Activated naive CD4-positive, alpha-beta T cell treated with anti-CD3 and anti-CD28 coated beads, Interleukin-2, amount 50 U/mL, for 72 hours (primary cell): ENCODE measurements around the gene CCNB1. TPM values are rescaled to one million over a fixed set of nuclear protein-coding genes. Genes with fewer than 3 reads are reported as not detected.
"Not testable (repeated sequence)": the region's sequence is repeated elsewhere in the genome, so short reads cannot be mapped to it uniquely, and the experiment has no call there.

Experiments used
- ATAC-seq, 2 donors: fragments of 150-1000 bp; cut with Tn5 transposase; 2 replicates each; pipeline ENCODE4 v1.10.0; 2021; ENCODE audit warnings: mild to moderate bottlenecking in 2 of 2, moderate library complexity in 2 of 2
- DNase-seq, 2 donors: peaks; one replicate each; pipeline ENCODE4 v3.0.0; 2021 to 2022; ENCODE audit warnings: low spot score in 2 of 2
- H3K27ac Mint-ChIP-seq, 2 donors: one replicate each; pipeline ENCODE4 v1.8.0; 2022; ENCODE audit warnings: mild to moderate bottlenecking in 2 of 2, mixed read lengths in 2 of 2
- H3K36me3 Mint-ChIP-seq, 2 donors: one replicate each; pipeline ENCODE4 v1.8.0; 2022; ENCODE audit warnings: mixed read lengths in 2 of 2
- H3K9me3 Mint-ChIP-seq, 2 donors: one replicate each; pipeline ENCODE4 v1.8.0; 2022; ENCODE audit warnings: mixed read lengths in 2 of 2
- total RNA-seq, 2 donors: library from RNA; stranded (reverse); gene quantifications; one replicate each; pipeline ENCODE4 v1.2.3, GENCODE V29; 2022

The CCNB1 gene
- total RNA-seq, 2 donors from 2014 or later, result 220 to 262 TPM

DNA sequence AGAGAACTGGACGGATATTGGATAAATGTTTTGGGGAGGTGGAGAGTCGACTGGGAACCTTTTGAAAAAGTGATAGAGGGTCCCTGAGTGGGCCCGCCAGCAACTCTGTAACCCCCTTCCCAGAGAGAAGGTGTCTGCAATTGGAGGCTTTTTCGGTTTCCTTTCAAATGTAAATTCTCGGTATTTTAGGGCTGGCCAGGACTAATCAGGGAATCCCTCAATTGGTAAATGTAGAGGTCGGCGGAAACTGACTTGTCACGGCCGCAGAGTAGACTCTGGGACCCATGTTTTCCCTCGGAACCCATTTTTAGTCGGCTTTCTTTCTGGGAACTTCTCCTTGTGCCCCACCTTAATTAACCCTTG is 524 bp downstream of the CCNB1 start:
- Mint-ChIP-seq H3K9me3 (peaks cover 0 to 5% of the 10 kb centered on the region in 2 donors), H3K27ac (peak overlapping the region; percentile 98 to 99), H3K36me3 (peaks cover 24 to 57% of the 10 kb centered on the region in 2 donors)
- ATAC-seq (no peak), DNase-seq (no peak)

DNA sequence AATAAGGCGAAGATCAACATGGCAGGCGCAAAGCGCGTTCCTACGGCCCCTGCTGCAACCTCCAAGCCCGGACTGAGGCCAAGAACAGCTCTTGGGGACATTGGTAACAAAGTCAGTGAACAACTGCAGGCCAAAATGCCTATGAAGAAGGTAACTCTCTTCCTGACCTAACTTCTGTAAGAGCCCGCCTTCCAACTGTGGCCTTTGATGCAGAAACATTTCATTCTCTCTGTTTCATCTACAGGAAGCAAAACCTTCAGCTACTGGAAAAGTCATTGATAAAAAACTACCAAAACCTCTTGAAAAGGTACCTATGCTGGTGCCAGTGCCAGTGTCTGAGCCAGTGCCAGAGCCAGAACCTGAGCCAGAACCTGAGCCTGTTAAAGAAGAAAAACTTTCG is 979 bp downstream of the CCNB1 start:
- peaks cover 0 to 5% of the 10 kb centered on the region in 2 donors for H3K9me3 Mint-ChIP-seq
- peak overlapping the region; percentile 98 to 99 for H3K27ac Mint-ChIP-seq
- H3K36me3 Mint-ChIP-seq, result peaks cover 26 to 59% of the 10 kb centered on the region in 2 donors
- ATAC-seq (no peak), DNase-seq (no peak)

DNA sequence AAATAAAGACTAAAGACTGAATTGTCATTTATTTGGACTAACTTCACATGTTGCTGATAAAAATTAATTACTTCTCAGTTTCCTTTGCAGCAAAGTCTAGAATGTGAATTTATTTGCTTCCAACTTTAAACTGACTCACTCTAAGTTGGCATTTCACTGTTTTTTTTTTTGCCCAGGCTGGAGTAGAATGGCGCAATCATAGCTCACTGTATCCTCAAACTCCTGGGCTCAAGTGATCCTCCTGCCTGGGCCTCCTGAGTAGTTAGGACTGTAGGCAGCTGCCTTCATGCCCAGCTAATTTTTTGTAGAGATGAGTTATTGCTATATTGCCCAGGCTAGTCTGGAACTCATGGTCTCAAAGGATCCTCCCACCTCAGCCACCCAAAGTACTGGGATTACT is 3.5 kb downstream of the CCNB1 start:
- no peak for ATAC-seq
- Mint-ChIP-seq H3K9me3 (peaks cover 0 to 5% of the 10 kb centered on the region in 2 donors), H3K27ac (peak overlapping the region in 1 of 2 donors; percentile 9), H3K36me3 (peaks cover 37 to 80% of the 10 kb centered on the region in 2 donors)
- DNase-seq, result no peak

DNA sequence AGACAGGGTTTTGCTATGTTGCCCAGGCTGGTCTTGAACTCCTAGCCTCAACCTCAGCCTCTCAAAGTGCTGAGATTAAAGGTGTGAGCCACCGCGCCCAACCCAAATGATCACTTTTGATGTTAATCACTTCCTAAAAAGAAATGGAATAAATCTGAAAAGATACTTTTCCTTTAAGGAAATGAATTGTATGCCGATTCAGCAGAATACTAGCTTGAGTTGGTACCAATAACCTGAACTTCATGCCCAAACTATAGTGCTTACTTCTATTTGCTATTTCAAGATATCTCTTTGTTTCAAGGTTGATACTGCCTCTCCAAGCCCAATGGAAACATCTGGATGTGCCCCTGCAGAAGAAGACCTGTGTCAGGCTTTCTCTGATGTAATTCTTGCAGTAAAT is 4.0 kb downstream of the CCNB1 start:
- H3K9me3 Mint-ChIP-seq, result peaks cover 0 to 5% of the 10 kb centered on the region in 2 donors
- ATAC-seq (no peak), DNase-seq (no peak)
- peaks cover 37 to 79% of the 10 kb centered on the region in 2 donors for H3K36me3 Mint-ChIP-seq
- peak overlapping the region in 1 of 2 donors; percentile 9 for H3K27ac Mint-ChIP-seq

DNA sequence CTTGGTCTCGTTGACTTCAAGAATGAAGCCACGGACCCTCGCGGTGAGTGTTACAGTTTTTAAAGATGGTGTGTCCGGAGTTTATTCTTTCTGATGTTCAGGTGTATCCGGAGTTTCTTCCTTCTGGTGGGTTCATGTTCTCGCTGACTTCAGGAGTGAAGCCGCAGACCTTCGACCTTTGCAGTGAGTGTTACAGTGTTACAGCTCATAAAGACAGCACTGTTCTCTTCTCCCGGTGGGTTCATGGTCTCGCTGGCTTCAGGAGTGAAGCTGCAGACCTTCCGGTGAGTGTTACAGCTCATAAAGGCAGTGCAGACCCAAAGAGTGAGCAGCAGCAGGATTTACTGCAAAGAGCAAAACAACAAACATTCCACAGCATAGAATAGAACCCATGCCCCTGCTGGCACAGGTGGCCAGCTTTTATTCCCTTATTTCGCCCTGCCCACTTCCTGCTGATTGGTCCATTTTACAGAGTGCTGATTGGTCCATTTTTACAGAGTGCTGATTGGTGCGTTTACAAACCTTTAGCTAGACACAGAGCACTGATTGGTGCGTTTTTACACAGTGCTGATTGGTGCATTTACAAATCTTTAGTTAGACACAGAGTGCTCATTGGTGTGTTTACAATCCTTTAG is 14.8 kb downstream of the CCNB1 start:
- H3K27ac Mint-ChIP-seq, result peak overlapping the region in 1 of 2 donors; percentile 75
- H3K36me3 Mint-ChIP-seq, DNase-seq, H3K9me3 Mint-ChIP-seq, ATAC-seq: not testable (repeated sequence)

DNA sequence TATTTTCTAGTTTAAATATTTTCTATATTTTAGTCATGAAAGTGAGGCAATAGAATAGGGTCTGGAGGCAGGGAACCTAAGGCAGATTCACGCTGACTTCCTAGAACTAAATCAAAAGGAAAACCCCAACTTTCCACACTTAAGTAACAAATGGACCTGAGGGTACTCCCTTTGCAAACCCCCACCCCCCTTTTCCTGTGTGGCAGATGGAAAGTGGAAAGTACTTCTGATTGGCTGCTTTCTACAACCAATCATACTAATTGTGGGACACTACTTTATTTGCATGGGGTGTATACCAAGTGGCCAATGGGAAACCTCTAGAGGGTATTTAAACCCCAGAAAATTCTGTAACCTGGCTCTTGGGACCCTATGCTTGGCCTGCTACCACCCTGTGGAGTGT is 17.7 kb downstream of the CCNB1 start:
- Mint-ChIP-seq H3K36me3 (no peaks in the 10 kb centered on the region), H3K27ac (no peak overlapping the region), H3K9me3 (no peaks in the 10 kb centered on the region)
- DNase-seq (no peak), ATAC-seq (no peak)

DNA sequence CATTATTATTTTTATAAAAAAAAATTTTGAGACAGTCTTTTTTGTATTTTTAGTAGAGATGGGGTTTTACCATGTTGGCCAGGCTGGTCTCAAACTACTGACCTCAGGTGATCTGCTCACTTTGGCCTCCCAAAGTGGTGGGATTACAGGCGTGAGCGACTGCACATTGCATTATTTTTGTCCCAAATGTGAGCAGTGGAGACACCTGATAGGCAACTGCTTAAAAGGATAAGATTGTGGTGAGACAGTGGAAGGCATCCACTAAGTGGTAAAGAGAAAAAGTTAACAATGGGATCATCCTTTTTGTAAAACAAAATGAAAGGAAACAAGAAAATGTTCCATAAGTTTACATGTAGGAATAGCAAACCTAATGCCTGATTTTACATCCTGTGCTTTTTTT is 20.4 kb downstream of the CCNB1 start:
- H3K9me3 Mint-ChIP-seq, result no peaks in the 10 kb centered on the region
- DNase-seq (no peak), ATAC-seq (no peak)
- peaks cover 8 to 10% of the 10 kb centered on the region in 2 donors for H3K36me3 Mint-ChIP-seq
- no peak overlapping the region for H3K27ac Mint-ChIP-seq

DNA sequence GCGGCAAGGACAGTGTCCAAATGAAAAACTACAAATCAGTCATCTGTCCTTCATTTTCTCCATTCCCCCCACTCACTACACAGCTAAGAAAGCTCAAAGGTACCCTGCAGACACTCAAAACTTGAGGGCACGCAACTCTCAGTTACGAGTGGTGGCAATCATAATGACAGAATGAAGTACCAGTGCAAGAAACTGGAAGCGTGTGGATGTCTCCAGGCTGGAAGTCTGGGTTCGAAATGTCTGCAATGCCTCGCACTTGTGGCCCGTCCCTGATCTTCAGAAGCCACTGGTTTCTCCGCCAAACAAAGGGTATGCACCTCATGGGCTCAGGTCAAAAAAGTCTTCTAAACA is 21.8 kb downstream of the CCNB1 start:
- Mint-ChIP-seq H3K27ac (peak overlapping the region; percentile 92 to 94), H3K36me3 (peaks cover 8 to 12% of the 10 kb centered on the region in 2 donors), H3K9me3 (no peaks in the 10 kb centered on the region)
- peak in 1 of 2 donors; percentile 1 for ATAC-seq
- no peak for DNase-seq

DNA sequence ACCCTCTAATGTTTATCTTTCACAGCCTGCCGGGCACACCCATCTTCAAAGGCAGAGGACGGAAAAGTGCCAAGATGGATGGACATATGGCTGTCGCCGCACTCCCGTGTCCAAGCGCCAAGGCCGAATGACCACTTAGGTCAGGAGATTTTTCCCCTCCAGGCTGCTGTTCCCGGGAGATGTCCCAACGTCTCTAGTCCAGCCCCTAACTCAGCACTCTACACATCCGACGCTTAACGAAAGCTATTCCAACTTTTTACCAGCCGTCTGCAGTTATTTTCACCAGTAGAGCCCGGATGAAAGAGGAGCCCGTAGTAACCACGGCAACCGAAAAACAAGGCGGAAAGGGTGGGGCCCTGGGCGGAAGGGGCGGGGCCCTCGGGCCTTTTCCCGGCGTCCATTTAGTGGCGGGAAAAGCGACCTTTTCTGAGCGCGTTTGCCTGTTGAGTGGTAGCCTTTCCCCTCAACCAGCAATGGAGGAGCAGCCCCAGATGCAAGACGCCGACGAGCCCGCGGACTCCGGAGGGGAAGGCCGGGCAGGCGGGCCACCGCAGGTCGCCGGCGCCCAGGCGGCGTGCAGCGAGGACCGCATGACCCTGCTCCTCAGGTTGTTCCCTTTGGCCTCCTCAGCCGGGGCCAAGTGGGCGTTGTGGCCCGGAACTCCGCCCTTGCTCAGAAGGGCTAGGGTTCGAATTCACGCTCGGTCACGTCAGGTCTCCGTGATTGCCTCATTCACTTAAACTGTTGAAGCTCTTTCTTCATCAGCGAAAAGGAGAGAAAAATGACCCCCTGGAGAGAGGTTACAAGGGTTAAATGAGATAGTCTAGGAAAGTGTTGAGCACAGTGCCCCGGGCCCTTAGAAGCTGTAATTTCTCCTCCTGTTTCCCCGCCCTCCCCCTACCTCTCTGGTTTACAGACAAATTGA is 22.5 kb downstream of the CCNB1 start, which contains the start of gene CENPH:
Gene CENPH, plus strand, starts transcription at position 422 of the 925 bp plus-strand sequence. Its CDS starts 52 bp downstream, at position 474.
- H3K36me3 Mint-ChIP-seq, result peaks cover 8 to 12% of the 10 kb centered on the region in 2 donors
- peak; percentile 92 to 95 for ATAC-seq
- peak within 1 kb of the TSS; percentile 92 to 97 for H3K27ac Mint-ChIP-seq
- H3K9me3 Mint-ChIP-seq, result no peaks in the 10 kb centered on the region
- peak; percentile 91 to 94 for DNase-seq

DNA sequence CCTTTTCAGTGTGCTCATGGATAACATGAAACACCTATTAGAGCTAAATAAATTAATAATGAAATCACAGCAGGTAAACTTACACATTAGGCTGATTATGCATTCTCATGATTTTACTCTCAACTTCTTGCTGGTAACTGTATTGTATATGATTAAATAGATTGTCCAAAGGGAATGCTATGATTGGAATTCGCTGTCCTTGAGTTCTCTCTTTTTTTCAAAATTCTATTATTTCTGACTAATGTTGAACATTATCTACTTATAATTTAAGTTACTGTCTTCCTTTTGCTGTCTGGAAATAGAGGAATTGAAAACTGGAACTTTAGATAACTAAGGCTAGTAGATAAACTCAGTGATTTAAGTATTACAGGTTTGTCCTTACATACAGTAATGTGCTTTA is 35.5 kb downstream of the CCNB1 start:
- H3K27ac Mint-ChIP-seq, result no peak overlapping the region

DNA sequence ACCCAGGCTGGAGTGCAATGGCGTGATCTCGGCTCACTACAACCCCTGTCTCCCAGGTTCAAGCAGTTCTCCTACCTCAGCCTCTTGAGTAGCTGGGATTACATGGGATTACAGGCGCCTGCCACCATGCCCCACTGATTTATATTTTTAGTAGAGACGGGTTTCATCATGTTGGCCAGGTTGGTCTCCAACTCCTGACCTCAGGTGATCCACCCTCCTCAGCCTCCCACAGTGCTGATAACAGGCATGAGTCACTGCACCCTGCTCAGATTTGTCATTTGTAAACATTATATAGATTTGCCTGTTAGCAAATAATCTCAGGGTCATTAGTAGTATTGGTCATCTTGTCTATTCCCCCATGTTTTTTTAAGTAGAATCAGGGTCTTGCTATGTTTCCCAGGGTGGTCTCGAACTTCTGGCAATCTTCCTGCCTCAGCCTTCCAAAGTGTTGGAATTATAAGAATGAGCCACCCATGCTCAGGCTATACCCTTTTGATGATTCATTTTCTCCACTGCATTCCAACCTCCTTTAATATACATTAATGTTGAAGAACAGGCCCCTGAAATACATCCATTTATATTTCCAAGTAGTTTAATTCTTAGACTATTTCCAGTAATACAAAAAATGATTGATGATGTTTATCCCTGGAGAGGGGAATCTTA is 39.7 kb downstream of the CCNB1 start:
- H3K9me3 Mint-ChIP-seq, result no peaks in the 10 kb centered on the region
- no peak overlapping the region for H3K27ac Mint-ChIP-seq
- peaks cover 0 to 10% of the 10 kb centered on the region in 2 donors for H3K36me3 Mint-ChIP-seq
- DNase-seq (no peak), ATAC-seq (no peak)

More for the DNA sequence above, 35.5 kb downstream of the CCNB1 start:
- H3K36me3 Mint-ChIP-seq, result peaks cover 9 to 21% of the 10 kb centered on the region in 2 donors
- H3K9me3 Mint-ChIP-seq, result no peaks in the 10 kb centered on the region
- ATAC-seq (no peak), DNase-seq (no peak)

DNA sequence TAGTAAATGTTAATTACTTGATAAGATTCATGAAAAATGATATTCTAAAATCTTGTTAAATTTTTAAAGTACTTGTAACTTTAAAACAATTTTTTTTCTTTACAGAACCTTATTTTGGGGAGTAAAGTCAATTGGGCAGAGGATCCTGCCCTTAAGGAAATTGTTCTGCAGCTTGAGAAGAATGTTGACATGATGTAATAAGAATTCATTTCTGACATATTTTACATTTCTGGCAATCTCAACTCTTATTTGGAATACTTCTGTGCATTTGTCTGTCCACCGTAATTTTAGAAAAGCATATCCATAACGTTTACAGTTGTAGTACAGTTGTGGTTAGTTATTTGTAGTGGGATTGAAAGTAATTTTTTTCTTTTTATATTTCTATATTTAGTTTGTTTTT is 42.7 kb downstream of the CCNB1 start:
- H3K27ac Mint-ChIP-seq, result no peak overlapping the region
- no peak for ATAC-seq

DNA sequence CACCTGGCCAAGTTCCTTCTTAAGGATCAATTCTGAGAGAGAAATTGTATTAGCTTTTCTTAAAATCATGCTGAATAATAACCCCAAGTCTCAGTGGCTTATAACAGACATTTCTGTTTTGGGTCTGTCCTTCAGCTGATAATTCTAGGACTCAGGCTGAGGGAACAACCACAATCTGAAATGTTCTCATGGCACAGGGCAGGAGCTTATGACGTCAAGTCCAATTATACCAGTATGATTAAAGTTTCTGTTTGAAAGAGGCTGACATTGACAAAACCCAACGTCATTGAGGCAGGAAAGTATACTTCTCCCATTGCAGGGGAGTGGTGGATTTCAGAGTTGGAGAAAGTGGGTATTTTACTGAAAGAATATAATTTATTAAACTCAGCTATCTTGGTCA is 44.2 kb downstream of the CCNB1 start:
- ATAC-seq, result no peak
- no peak for DNase-seq
- Mint-ChIP-seq H3K27ac (no peak overlapping the region), H3K9me3 (no peaks in the 10 kb centered on the region), H3K36me3 (peaks cover 0 to 10% of the 10 kb centered on the region in 2 donors)

More for the DNA sequence above, 42.7 kb downstream of the CCNB1 start:
- DNase-seq, result no peak
- Mint-ChIP-seq H3K36me3 (peaks cover 0 to 5% of the 10 kb centered on the region in 2 donors), H3K9me3 (no peaks in the 10 kb centered on the region)

DNA sequence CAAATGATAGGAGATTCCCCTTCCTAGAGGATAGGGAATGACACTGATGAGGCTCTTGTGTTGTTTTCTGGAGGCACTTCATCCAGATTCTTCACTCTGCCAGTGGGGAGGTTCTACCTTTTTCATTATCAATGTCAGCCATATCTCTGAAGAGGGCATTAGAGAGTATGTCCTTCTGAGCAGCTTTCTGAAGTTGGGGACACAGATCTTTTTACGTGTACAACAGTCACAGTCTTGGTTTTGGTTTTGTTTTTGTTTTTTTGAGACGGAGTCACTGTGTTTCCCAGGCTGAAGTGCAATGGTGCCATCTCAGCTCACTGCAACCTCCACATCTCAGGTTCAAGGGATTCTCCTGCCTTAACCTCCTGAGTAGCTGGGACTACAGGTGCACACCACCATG is 45.1 kb downstream of the CCNB1 start:
- peaks cover 0 to 5% of the 10 kb centered on the region in 2 donors for H3K36me3 Mint-ChIP-seq
- ATAC-seq, result no peak
- no peaks in the 10 kb centered on the region for H3K9me3 Mint-ChIP-seq
- H3K27ac Mint-ChIP-seq, result no peak overlapping the region
- no peak for DNase-seq

DNA sequence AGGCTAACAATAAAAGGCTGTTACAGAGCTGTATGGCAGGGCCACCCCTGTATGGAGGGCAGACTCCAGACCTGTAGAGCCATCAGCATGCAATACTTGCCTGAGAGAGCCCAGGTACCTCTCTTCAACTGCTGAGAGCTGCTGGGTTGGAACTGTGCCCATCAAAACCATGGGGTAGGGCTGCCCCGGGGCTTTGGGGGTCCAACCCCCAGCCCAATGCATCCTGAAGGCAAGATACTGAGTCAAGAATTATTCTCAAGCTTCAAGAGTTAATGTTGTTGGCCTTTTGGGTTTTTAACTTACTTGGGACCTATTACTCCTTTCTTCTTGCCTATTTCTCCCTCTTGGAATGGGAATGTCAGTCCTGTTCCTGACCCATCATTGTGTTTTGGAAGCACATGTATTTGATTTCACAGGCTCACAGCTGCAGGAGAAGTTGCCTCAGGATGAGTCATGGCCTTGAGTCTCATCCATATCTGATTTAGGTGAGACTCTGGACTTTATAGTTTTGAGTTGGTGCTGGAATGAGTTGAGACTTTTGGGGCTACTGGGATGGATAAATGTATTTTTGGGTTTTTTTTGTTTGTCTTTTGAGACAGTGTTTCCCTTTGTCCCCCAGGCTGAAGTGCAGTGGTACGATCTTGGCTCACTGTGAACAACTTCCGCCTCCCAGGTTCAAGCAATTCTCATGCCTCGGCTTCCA is 46.7 kb downstream of the CCNB1 start:
- Mint-ChIP-seq H3K27ac (no peak overlapping the region), H3K36me3 (peaks cover 9 to 12% of the 10 kb centered on the region in 2 donors), H3K9me3 (no peaks in the 10 kb centered on the region)
- DNase-seq (no peak), ATAC-seq (no peak)

DNA sequence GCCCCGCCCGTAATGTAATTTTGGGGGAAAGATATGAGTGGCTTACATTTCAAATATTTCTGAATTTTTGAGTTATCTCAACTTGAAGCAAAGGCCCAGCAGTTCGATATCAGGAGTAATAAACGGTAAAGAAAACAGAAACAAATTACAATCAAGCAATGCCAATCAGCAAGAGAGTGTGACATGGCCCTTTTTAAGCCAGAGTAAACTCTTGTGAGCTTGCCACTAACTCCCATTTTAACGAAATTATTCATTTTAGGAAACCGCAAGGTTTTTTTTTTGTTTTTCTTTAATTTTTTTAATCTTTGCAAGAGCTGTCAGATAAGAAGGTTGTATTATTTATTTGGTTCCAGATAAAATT is 50.2 kb downstream of the CCNB1 start:
- ATAC-seq, result no peak
- peaks cover 9 to 12% of the 10 kb centered on the region in 2 donors for H3K36me3 Mint-ChIP-seq
- DNase-seq, result no peak
- no peaks in the 10 kb centered on the region for H3K9me3 Mint-ChIP-seq
- H3K27ac Mint-ChIP-seq, result peak overlapping the region; percentile 20 to 92
